H9 (cell line): Measurements from ENCODE around the gene RHBDD1. TPM values are rescaled to one million over a fixed set of nuclear protein-coding genes. Genes with fewer than 3 reads are reported as not detected.

Experiments used
- DNase-seq: peaks from one replicate; pipeline ENCODE4 v3.0.0-alpha.2; 2017
- H2AFZ ChIP-seq: one replicate; pipeline ENCODE4 v1.6.1; 2013; ENCODE audit warnings: mild to moderate bottlenecking, low read length, control low read depth, moderate library complexity
- H2AK5ac ChIP-seq: 2 replicates; pipeline ENCODE4 v1.6.1; 2013; ENCODE audit warnings: low read length, control low read depth, mixed read lengths; ENCODE audit not compliant: insufficient read length
- H2BK120ac ChIP-seq: one replicate; pipeline ENCODE4 v1.6.1; 2013; ENCODE audit warnings: low read depth, mild to moderate bottlenecking, low read length, control low read depth, inconsistent platforms; ENCODE audit not compliant: poor library complexity, severe bottlenecking
- H2BK12ac ChIP-seq: 2 replicates; pipeline ENCODE4 v1.6.1; 2013; ENCODE audit warnings: low read length, control low read depth, mixed read lengths, low read depth; ENCODE audit not compliant: insufficient read length
- H2BK15ac ChIP-seq: 2 replicates; pipeline ENCODE4 v1.6.1; 2013; ENCODE audit warnings: low read depth, low read length, control low read depth
- H2BK20ac ChIP-seq: one replicate; pipeline ENCODE4 v1.6.1; 2013; ENCODE audit warnings: low read depth, mild to moderate bottlenecking, low read length, control low read depth, inconsistent platforms; ENCODE audit not compliant: poor library complexity, severe bottlenecking
- H2BK5ac ChIP-seq: 2 replicates; pipeline ENCODE4 v1.6.1; 2013; ENCODE audit warnings: low read length, control low read depth, mixed read lengths; ENCODE audit not compliant: insufficient read length
- H3K14ac ChIP-seq: 2 replicates; pipeline ENCODE4 v1.6.1; 2013; ENCODE audit warnings: low read length, control low read depth; ENCODE audit not compliant: insufficient read depth
- H3K18ac ChIP-seq: 2 replicates; pipeline ENCODE4 v1.6.1; 2013; ENCODE audit warnings: low read depth, mild to moderate bottlenecking, mixed read lengths, low read length, control low read depth; ENCODE audit not compliant: insufficient read length
- H3K23ac ChIP-seq: 2 replicates; pipeline ENCODE4 v1.6.1; 2013; ENCODE audit warnings: low read length, control low read depth, mixed read lengths, low read depth; ENCODE audit not compliant: insufficient read length
- H3K23me2 ChIP-seq: 2 replicates; pipeline ENCODE4 v1.6.1; 2013; ENCODE audit warnings: low read depth, mild to moderate bottlenecking, mixed read lengths, low read length, control low read depth; ENCODE audit not compliant: insufficient read length, poor library complexity, severe bottlenecking
- H3K27ac ChIP-seq: 2 replicates; pipeline ENCODE4 v1.5.1; 2013; ENCODE audit warnings: low read length, control low read depth, mixed read lengths, low read depth; ENCODE audit not compliant: insufficient read length
- H3K27me3 ChIP-seq: 2 replicates; pipeline ENCODE4 v1.6.1; 2013; ENCODE audit warnings: low read length, control low read depth, inconsistent platforms; ENCODE audit not compliant: insufficient read depth
- H3K4ac ChIP-seq: 2 replicates; pipeline ENCODE4 v1.6.1; 2013; ENCODE audit warnings: low read depth, mild to moderate bottlenecking, control low read depth, inconsistent platforms, low read length, moderate library complexity
- H3K4me1 ChIP-seq: 2 replicates; pipeline ENCODE4 v1.6.1; 2013; ENCODE audit warnings: low read length, control low read depth, inconsistent platforms; ENCODE audit not compliant: insufficient read depth
- H3K4me2 ChIP-seq: 2 replicates; pipeline ENCODE4 v1.6.1; 2013; ENCODE audit warnings: low read length, control low read depth, mixed read lengths; ENCODE audit not compliant: insufficient read length, insufficient read depth
- H3K56ac ChIP-seq: 2 replicates; pipeline ENCODE4 v1.6.1; 2013; ENCODE audit warnings: low read depth, mild to moderate bottlenecking, mixed read lengths, low read length, control low read depth; ENCODE audit not compliant: insufficient read length
- H3K79me1 ChIP-seq: 2 replicates; pipeline ENCODE4 v1.6.1; 2013; ENCODE audit warnings: low read depth, mild to moderate bottlenecking, moderate library complexity, low read length, control low read depth, inconsistent platforms; ENCODE audit not compliant: insufficient read depth, poor library complexity, severe bottlenecking
- H3K79me2 ChIP-seq: 2 replicates; pipeline ENCODE4 v1.6.1; 2013; ENCODE audit warnings: low read length, control low read depth, inconsistent platforms; ENCODE audit not compliant: insufficient read depth
- H3K9ac ChIP-seq: 2 replicates; pipeline ENCODE4 v1.6.1; 2013; ENCODE audit warnings: low read length, control low read depth, mixed read lengths; ENCODE audit not compliant: insufficient read length; ENCODE audit errors: extremely low read depth
- H3K9me3 ChIP-seq: one replicate; pipeline ENCODE4 v1.6.1; 2013; ENCODE audit warnings: low read depth, low read length, inconsistent platforms; ENCODE audit not compliant: control insufficient read depth
- H3T11ph ChIP-seq: one replicate; pipeline ENCODE4 v1.6.1; 2013; ENCODE audit warnings: mild to moderate bottlenecking, low read length, control low read depth, inconsistent platforms
- H4K20me1 ChIP-seq: one replicate; pipeline ENCODE4 v1.6.1; 2013; ENCODE audit not compliant: control insufficient read depth, insufficient read length, insufficient read depth
- H4K5ac ChIP-seq: 2 replicates; pipeline ENCODE4 v1.6.1; 2013; ENCODE audit warnings: low read depth, mild to moderate bottlenecking, mixed read lengths, low read length, control low read depth; ENCODE audit not compliant: insufficient read length
- H4K8ac ChIP-seq: replicated peaks from 2 replicates; pipeline ENCODE4 v1.6.1; 2013; ENCODE audit warnings: low read length, control low read depth, mixed read lengths, low read depth; ENCODE audit not compliant: insufficient read length
- H4K91ac ChIP-seq: 2 replicates; pipeline ENCODE4 v1.6.1; 2013; ENCODE audit warnings: low read depth, mild to moderate bottlenecking, moderate library complexity, mixed read lengths, low read length, control low read depth; ENCODE audit not compliant: insufficient read length
- H3K27ac Mint-ChIP-seq, 3 experiments: 2 replicates in 2 of 3; 3 replicates in 1 of 3; pipeline ENCODE4 v1.8.0; 2020 to 2021; ENCODE audit warnings: mixed read lengths in 3 of 3, mild to moderate bottlenecking in 1 of 3, moderate library complexity in 1 of 3
- H3K27me3 Mint-ChIP-seq: 2 replicates; pipeline ENCODE4 v1.8.0; 2021; ENCODE audit warnings: low read depth, mild to moderate bottlenecking, moderate library complexity, mixed read lengths
- H3K36me3 Mint-ChIP-seq, 3 experiments: 2 replicates in 2 of 3; 3 replicates in 1 of 3; pipeline ENCODE4 v1.8.0; 2020 to 2021; ENCODE audit warnings: low read depth in 3 of 3, mixed read lengths in 3 of 3; ENCODE audit not compliant: insufficient read depth in 1 of 3
- H3K4me1 Mint-ChIP-seq, 2 experiments: 2 replicates each; pipeline ENCODE4 v1.8.0; 2020; ENCODE audit warnings: mixed read lengths in 2 of 2
- H3K4me3 Mint-ChIP-seq, 2 experiments: 2 replicates in 1 of 2; 3 replicates in 1 of 2; pipeline ENCODE4 v1.8.0; 2020 to 2021; ENCODE audit warnings: mild to moderate bottlenecking in 2 of 2, mixed read lengths in 2 of 2, moderate library complexity in 1 of 2
- H3K9me3 Mint-ChIP-seq, 2 experiments: 2 replicates in 1 of 2; 3 replicates in 1 of 2; pipeline ENCODE4 v1.8.0; 2020; ENCODE audit warnings: mild to moderate bottlenecking in 2 of 2, mixed read lengths in 2 of 2, moderate library complexity in 1 of 2
- WGBS: extraction: QIAGEN DNeasy Blood & Tissue Kit; methylation state at CpG from one replicate; pipeline ENCODE4 v1.1.7; 2013; ENCODE audit warnings: missing lambda C conversion rate, low lambda C conversion rate, mixed read lengths; ENCODE audit not compliant: insufficient read length; ENCODE audit errors: extremely low coverage; 5-methylcytosine and 5-hydroxymethylcytosine counted together
- total RNA-seq: library from RNA; stranded (reverse); gene quantifications from 2 replicates; pipeline ENCODE4 v1.2.1, GENCODE V29; 2021
- TF ChIP-seq, protein P1 (sequence below): fragments of 200-600 bp; sonication (generic); conservative IDR thresholded peaks from 3 replicates; pipeline ENCODE4 v1.8.0; 2021; ENCODE audit warnings: antibody characterized with exemption, mild to moderate bottlenecking

RHBDD1 gene
- total RNA-seq, 1 experiment from 2014 or later: 24.9 TPM

DNA sequence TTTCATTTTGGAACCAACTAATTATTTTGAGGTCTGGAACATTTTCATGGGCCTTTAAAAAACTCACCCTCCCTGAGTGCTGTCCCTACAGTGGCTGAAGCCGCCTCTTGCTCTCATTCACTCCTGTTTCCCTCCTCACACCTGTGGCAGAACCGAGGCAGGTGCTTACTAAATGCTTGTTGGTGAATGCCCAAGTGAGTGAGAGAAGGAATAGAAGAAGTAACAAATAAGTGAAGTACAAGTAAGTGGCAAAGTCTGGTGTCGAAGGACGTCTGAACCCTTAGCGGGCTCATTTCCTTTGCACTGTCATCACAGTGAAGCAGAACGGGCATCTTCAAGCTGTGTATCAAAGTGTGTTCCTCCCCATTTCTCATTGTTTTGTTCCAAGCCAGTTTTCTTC, 135.2 kb downstream of the RHBDD1 start:
- H3K36me3 Mint-ChIP-seq: peaks cover 0 to 4% (median 0%) of the 10 kb centered on the region in 3 experiments; a peak in 1 of 7 replicates

More for the DNA sequence above, 135.2 kb downstream of the RHBDD1 start:
- no peak overlapping the region for H3K56ac ChIP-seq
- no peak overlapping the region for H3K4ac ChIP-seq
- H3K4me2 ChIP-seq: no peak overlapping the region
- Mint-ChIP-seq H3K27me3 (no peaks in the 10 kb centered on the region), H3K9me3 (no peaks in the 10 kb centered on the region), H3K4me3 (no peak overlapping the region), H3K4me1 (peaks cover 3% of the 10 kb centered on the region in 2 experiments; a peak in 1 of 4 replicates), H3K27ac (no peak overlapping the region; a peak in 2 of 7 replicates)
- H4K91ac ChIP-seq: no peak overlapping the region
- H2BK15ac ChIP-seq: no peak overlapping the region
- TF ChIP-seq, protein P1, sequence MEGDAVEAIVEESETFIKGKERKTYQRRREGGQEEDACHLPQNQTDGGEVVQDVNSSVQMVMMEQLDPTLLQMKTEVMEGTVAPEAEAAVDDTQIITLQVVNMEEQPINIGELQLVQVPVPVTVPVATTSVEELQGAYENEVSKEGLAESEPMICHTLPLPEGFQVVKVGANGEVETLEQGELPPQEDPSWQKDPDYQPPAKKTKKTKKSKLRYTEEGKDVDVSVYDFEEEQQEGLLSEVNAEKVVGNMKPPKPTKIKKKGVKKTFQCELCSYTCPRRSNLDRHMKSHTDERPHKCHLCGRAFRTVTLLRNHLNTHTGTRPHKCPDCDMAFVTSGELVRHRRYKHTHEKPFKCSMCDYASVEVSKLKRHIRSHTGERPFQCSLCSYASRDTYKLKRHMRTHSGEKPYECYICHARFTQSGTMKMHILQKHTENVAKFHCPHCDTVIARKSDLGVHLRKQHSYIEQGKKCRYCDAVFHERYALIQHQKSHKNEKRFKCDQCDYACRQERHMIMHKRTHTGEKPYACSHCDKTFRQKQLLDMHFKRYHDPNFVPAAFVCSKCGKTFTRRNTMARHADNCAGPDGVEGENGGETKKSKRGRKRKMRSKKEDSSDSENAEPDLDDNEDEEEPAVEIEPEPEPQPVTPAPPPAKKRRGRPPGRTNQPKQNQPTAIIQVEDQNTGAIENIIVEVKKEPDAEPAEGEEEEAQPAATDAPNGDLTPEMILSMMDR: no peak
- no peak overlapping the region for H2AFZ ChIP-seq
- H3K23me2 ChIP-seq: no peaks in the 10 kb centered on the region
- no peaks in the 10 kb centered on the region for H3K79me2 ChIP-seq
- H4K8ac ChIP-seq: no peak overlapping the region
- H3K9me3 ChIP-seq: no peaks in the 10 kb centered on the region
- no peak overlapping the region for H2BK20ac ChIP-seq
- no peak overlapping the region for H3T11ph ChIP-seq
- no peak overlapping the region for H3K27ac ChIP-seq
- H2BK12ac ChIP-seq: no peak overlapping the region
- no peaks in the 10 kb centered on the region for H4K20me1 ChIP-seq
- no peaks in the 10 kb centered on the region for H3K79me1 ChIP-seq
- no peak overlapping the region for H2BK120ac ChIP-seq
- no peak overlapping the region for H3K14ac ChIP-seq
- H4K5ac ChIP-seq: no peak overlapping the region
- H3K9ac ChIP-seq: no peak overlapping the region
- no peak overlapping the region for H3K18ac ChIP-seq
- DNase-seq: no peak
- no CpG with 5 or more reads among the region's 6 CpGs for WGBS
- no peak overlapping the region for H2AK5ac ChIP-seq
- no peak overlapping the region for H2BK5ac ChIP-seq
- no peaks in the 10 kb centered on the region for H3K27me3 ChIP-seq
- no peaks in the 10 kb centered on the region for H3K4me1 ChIP-seq
- H3K23ac ChIP-seq: no peak overlapping the region
